Loucy (cell line): ENCODE measurements around the gene ARHGAP15.

Source experiments
- CTCF ChIP-seq: fragments of 200-600 bp; sonication (generic); conservative IDR thresholded peaks from 2 replicates; pipeline ENCODE4 v1.5.1; 2014; ENCODE audit warnings: mild to moderate bottlenecking, antibody characterized with exemption, low read length
- EZH2phosphoT487 ChIP-seq: fragments of 200-600 bp; IDR thresholded peaks from 2 replicates; pipeline ENCODE4 v1.6.1; 2018; ENCODE audit warnings: antibody characterized with exemption, mild to moderate bottlenecking, moderate library complexity, borderline replicate concordance

- TF ChIP-seq CTCF (no peak), EZH2phosphoT487 (no peak)
Measured at GRCh38 chr2:143398781-143399180, 269.6 kb downstream of the ARHGAP15 start.
